HepG2 (cell line): ENCODE data around the gene MYO5A.

Source experiments
- ADNP ChIP-seq: sonication (generic); formaldehyde crosslinking; IDR thresholded peaks from 2 replicates; pipeline ENCODE4 v1.4.0; 2020; ENCODE audit warnings: missing genetic modification reagents
- ATF6 ChIP-seq: sonication (generic); formaldehyde crosslinking; conservative IDR thresholded peaks from 2 replicates; pipeline ENCODE4 v1.4.0; 2020; ENCODE audit warnings: missing genetic modification reagents
- CBFB ChIP-seq: sonication (generic); formaldehyde crosslinking; IDR thresholded peaks from 2 replicates; pipeline ENCODE4 v1.4.0; 2020; ENCODE audit warnings: missing genetic modification reagents
- CBX1 ChIP-seq: IDR thresholded peaks from one replicate; pipeline ENCODE4 v1.6.1; 2016; ENCODE audit warnings: antibody characterized with exemption, low read depth
- CTCF ChIP-seq: sonication (generic); formaldehyde crosslinking; IDR thresholded peaks from 2 replicates; pipeline ENCODE4 v1.5.0; 2020; ENCODE audit warnings: mild to moderate bottlenecking, missing genetic modification reagents, moderate library complexity
- ELF1 ChIP-seq: sonication (generic); formaldehyde crosslinking; IDR thresholded peaks from 2 replicates; pipeline ENCODE4 v1.4.0; 2020; ENCODE audit warnings: missing genetic modification reagents
- HBP1 ChIP-seq: IDR thresholded peaks from 2 replicates; pipeline ENCODE4 v1.6.1; 2016; ENCODE audit warnings: low read depth, control low read depth
- KLF6 ChIP-seq: IDR thresholded peaks from 2 replicates; pipeline ENCODE4 v1.8.0; 2016; ENCODE audit warnings: missing biosample characterization, missing genetic modification reagents
- MAX ChIP-seq: IDR thresholded peaks from 2 replicates; pipeline ENCODE4 v1.6.1; 2012; ENCODE audit warnings: inconsistent platforms
- PRDM15 ChIP-seq: sonication (generic); formaldehyde crosslinking; IDR thresholded peaks from 2 replicates; pipeline ENCODE4 v1.4.0; 2020; ENCODE audit warnings: missing genetic modification reagents
- REPIN1 ChIP-seq: sonication (generic); formaldehyde crosslinking; IDR thresholded peaks from 2 replicates; pipeline ENCODE4 v1.8.0; 2022; ENCODE audit warnings: missing genetic modification reagents, low read depth, mild to moderate bottlenecking, borderline replicate concordance
- SALL2 ChIP-seq: sonication (generic); formaldehyde crosslinking; IDR thresholded peaks from 2 replicates; pipeline ENCODE4 v1.8.1; 2023; ENCODE audit warnings: mild to moderate bottlenecking, missing genetic modification reagents, inconsistent platforms
- ZNF639 ChIP-seq: conservative IDR thresholded peaks from 2 replicates; pipeline ENCODE4 v1.6.1; 2018; ENCODE audit warnings: missing genetic modification reagents
- ZNF704 ChIP-seq: sonication (generic); formaldehyde crosslinking; IDR thresholded peaks from 2 replicates; pipeline ENCODE4 v1.8.1; 2023; ENCODE audit warnings: mild to moderate bottlenecking, inconsistent platforms, moderate library complexity, missing genetic modification reagents, borderline replicate concordance

- TF ChIP-seq CTCF (CRISPR knock-in tag), result no peak
- no peak for TF ChIP-seq REPIN1
- no peak for TF ChIP-seq KLF6 (CRISPR knock-in tag)
- TF ChIP-seq SALL2, result no peak
- no peak for TF ChIP-seq HBP1 (CRISPR knock-in tag)
- TF ChIP-seq MAX, result no peak
- TF ChIP-seq PRDM15, result no peak
- TF ChIP-seq ATF6 (CRISPR knock-in tag), result no peak
- no peak for TF ChIP-seq CBFB (CRISPR knock-in tag)
- no peak for TF ChIP-seq ELF1 (CRISPR knock-in tag)
- TF ChIP-seq CBX1, result no peak
- TF ChIP-seq ZNF704 (CRISPR knock-in tag), result no peak
- TF ChIP-seq ADNP (CRISPR knock-in tag), result no peak
- no peak for TF ChIP-seq ZNF639 (CRISPR knock-in tag)
Measured at GRCh38 chr15:52277575-52277974, 251.1 kb downstream of the MYO5A start.
